OCI-LY1 (cell line): ENCODE measurements around the gene PAN2.
A peak's percentile ranks its signal among the peaks of the same experiment; 100 is the strongest.

Experiments
- H2AFZ ChIP-seq: fragments of 200-600 bp; sonication (generic), shearing (Covaris generic); 2 replicates; pipeline ENCODE4 v1.6.0; 2014; ENCODE audit warnings: antibody characterized with exemption, mild to moderate bottlenecking, low read length
- H3F3A ChIP-seq: fragments of 200-600 bp; sonication (generic), shearing (Covaris generic); 2 replicates; pipeline ENCODE4 v1.6.0; 2014; ENCODE audit warnings: mild to moderate bottlenecking, antibody characterized with exemption, low read length, moderate library complexity; ENCODE audit not compliant: insufficient read depth
- H3K27ac ChIP-seq: fragments of 200-600 bp; sonication (generic); 2 replicates; pipeline ENCODE4 v1.5.1; 2014; ENCODE audit warnings: low read length, mixed run types, mild to moderate bottlenecking, low read depth; ENCODE audit not compliant: poor library complexity, severe bottlenecking
- H3K27me3 ChIP-seq: fragments of 200-600 bp; sonication (generic); 2 replicates; pipeline ENCODE4 v1.6.0; 2014; ENCODE audit warnings: antibody characterized with exemption, mild to moderate bottlenecking, low read length, moderate library complexity; ENCODE audit not compliant: insufficient read depth
- H3K36me3 ChIP-seq: fragments of 200-600 bp; sonication (generic); 2 replicates; pipeline ENCODE4 v1.6.1; 2014; ENCODE audit warnings: mild to moderate bottlenecking, antibody characterized with exemption, low read length, moderate library complexity, mixed read lengths; ENCODE audit not compliant: insufficient read depth
- H3K4me1 ChIP-seq: fragments of 200-600 bp; sonication (generic); 2 replicates; pipeline ENCODE4 v1.5.1; 2014; ENCODE audit warnings: mild to moderate bottlenecking, low read length, moderate library complexity; ENCODE audit not compliant: insufficient read depth, severe bottlenecking
- H3K4me2 ChIP-seq: fragments of 200-600 bp; sonication (generic), shearing (Covaris generic); 2 replicates; pipeline ENCODE4 v1.6.1; 2014; ENCODE audit warnings: low read length
- H3K4me3 ChIP-seq: fragments of 200-600 bp; sonication (generic); 2 replicates; pipeline ENCODE4 v1.5.1; 2014; ENCODE audit warnings: low read length, low read depth, mild to moderate bottlenecking, mixed read lengths; ENCODE audit not compliant: poor library complexity, severe bottlenecking
- H3K79me2 ChIP-seq: fragments of 200-600 bp; shearing (Covaris generic); 2 replicates; pipeline ENCODE4 v1.6.1; 2016; ENCODE audit warnings: mixed run types, low read length, mixed read lengths; ENCODE audit not compliant: insufficient read depth
- H3K9ac ChIP-seq: fragments of 200-600 bp; sonication (generic), shearing (Covaris generic); 2 replicates; pipeline ENCODE4 v1.6.1; 2014; ENCODE audit warnings: mild to moderate bottlenecking, low read length, mixed read lengths
- H3K9me2 ChIP-seq: fragments of 200-600 bp; sonication (generic), shearing (Covaris generic); 2 replicates; pipeline ENCODE4 v1.6.1; 2014; ENCODE audit warnings: low read depth, mild to moderate bottlenecking, low read length, mixed read lengths
- H3K9me3 ChIP-seq: fragments of 200-600 bp; shearing (Covaris generic); 2 replicates; pipeline ENCODE4 v1.6.1; 2014; ENCODE audit warnings: low read length, mixed read lengths
- H4K20me1 ChIP-seq: fragments of 200-600 bp; sonication (generic), shearing (Covaris generic); 2 replicates; pipeline ENCODE4 v1.6.0; 2016; ENCODE audit warnings: mild to moderate bottlenecking, low read length; ENCODE audit not compliant: insufficient read depth
- CTCF ChIP-seq: fragments of 200-600 bp; sonication (generic), shearing (Covaris generic); IDR thresholded peaks from 2 replicates; pipeline ENCODE4 v1.5.1; 2017; ENCODE audit warnings: mild to moderate bottlenecking, antibody characterized with exemption, low read length, moderate library complexity, mixed read lengths
- EZH2 ChIP-seq: fragments of 200-600 bp; sonication (generic), shearing (Covaris generic); IDR thresholded peaks from 2 replicates; pipeline ENCODE4 v1.8.0; 2017; ENCODE audit warnings: borderline replicate concordance, mixed run types, mild to moderate bottlenecking, antibody characterized with exemption, low read length, moderate library complexity, mixed read lengths

The PAN2 gene

GRCh38 chr12:56333679-56334489 is at the start of gene PAN2:
TSS of gene PAN2 (minus strand) at chr12:56334000. CDS start at chr12:56333094, 906 bp downstream.
- Histone ChIP-seq H3K27ac (peak within 1 kb of the TSS; percentile 87), H3K79me2 (no peaks in the 10 kb centered on the region), H3K9ac (peak within 1 kb of the TSS; percentile 93), H3K36me3 (no peaks in the 10 kb centered on the region), H3K4me2 (peak within 1 kb of the TSS; percentile 98), H3K4me3 (peak within 1 kb of the TSS; percentile 85), H3K27me3 (no peaks in the 10 kb centered on the region), H3K4me1 (peaks cover 40% of the 10 kb centered on the region), H2AFZ (no peak within 1 kb of the TSS), H3K9me2 (no peaks in the 10 kb centered on the region), H3F3A (no peaks in the 10 kb centered on the region), H3K9me3 (no peaks in the 10 kb centered on the region), H4K20me1 (no peaks in the 10 kb centered on the region)
- TF ChIP-seq CTCF (peak; percentile 62), EZH2 (no peak)

- Histone ChIP-seq H3F3A (no peaks in the 10 kb centered on the region), H3K79me2 (no peaks in the 10 kb centered on the region), H3K9me3 (no peaks in the 10 kb centered on the region), H2AFZ (no peak overlapping the region), H3K27me3 (no peaks in the 10 kb centered on the region), H3K4me2 (no peak overlapping the region), H3K4me3 (no peak overlapping the region), H3K9me2 (no peaks in the 10 kb centered on the region), H3K9ac (no peak overlapping the region), H3K36me3 (peaks cover 4% of the 10 kb centered on the region; the same call in 1 of the 2 replicates), H3K27ac (no peak overlapping the region), H4K20me1 (no peaks in the 10 kb centered on the region), H3K4me1 (peaks cover 3% of the 10 kb centered on the region)
- no peak for TF ChIP-seq CTCF
- TF ChIP-seq EZH2, result no peak
Measured at GRCh38 chr12:56382611-56383010, 48.8 kb upstream of the PAN2 start.

- Histone ChIP-seq H4K20me1 (no peaks in the 10 kb centered on the region), H2AFZ (peak overlapping the region; percentile 84; the same call in 1 of the 2 replicates), H3K4me3 (no peak overlapping the region), H3K4me1 (peaks cover 40% of the 10 kb centered on the region), H3K36me3 (peaks cover 4% of the 10 kb centered on the region; the same call in 1 of the 2 replicates), H3K27ac (peak overlapping the region; percentile 97), H3F3A (no peaks in the 10 kb centered on the region), H3K9ac (no peak overlapping the region), H3K4me2 (no peak overlapping the region), H3K9me3 (0 out of 2 replicates have a peak, but pooled peaks cover 3% of the 10 kb centered on the region), H3K27me3 (no peaks in the 10 kb centered on the region), H3K9me2 (no peaks in the 10 kb centered on the region), H3K79me2 (no peaks in the 10 kb centered on the region)
- no peak for TF ChIP-seq EZH2
- TF ChIP-seq CTCF, result no peak
Measured at GRCh38 chr12:56377989-56378316, 44.2 kb upstream of the PAN2 start.
